K562 (cell line): Measurements from ENCODE around the gene PI4K2B. TPM values are rescaled to one million over a fixed set of nuclear protein-coding genes. Genes with fewer than 3 reads are reported as not detected.
"Not testable (repeated sequence)": the region's sequence is repeated elsewhere in the genome, so short reads cannot be mapped to it uniquely, and the experiment has no call there.

Experiments used
- ATAC-seq: fragments of 200-7000 bp; cut with Tn5 transposase; 3 replicates; pipeline ENCODE4 v1.9.1; 2020; ENCODE audit warnings: moderate library complexity
- BruUV-seq: library from RNA; stranded (reverse); fragments of 400-500 nt; replicated peaks from 2 replicates; lab custom pipeline; 2021; lab: Mats Ljungman, UMichigan
- CTCF ChIA-PET: fragments of 300-600 bp; formaldehyde crosslinking; extraction: SDS; loops from one replicate; lab custom pipeline; 2021; ENCODE audit warnings: low intra/inter-chr PET ratio; lab: Yijun Ruan, JAX
- POLR2A ChIA-PET: fragments of 300-600, 350-650 bp; sonication (Branson Sonifier 250); formaldehyde crosslinking; extraction: SDS; loops from one replicate; lab custom pipeline; 2021; ENCODE audit warnings: antibody characterized with exemption, inconsistent platforms; lab: Yijun Ruan, JAX
- DNase-seq, 4 experiments: peaks; one replicate each; pipeline versions ENCODE4 v3.0.0 to v3.0.0-alpha.2; 2011 to 2018; ENCODE audit warnings: low spot score in 3 of 4, mixed read lengths in 3 of 4; ENCODE audit errors: extremely low read depth in 1 of 4
- FAIRE-seq: peaks from 2 replicates; lab custom pipeline; 2011; peaks lifted over from hg19 to GRCh38; lab: Jason Lieb, UNC
- H2AFZ ChIP-seq: 2 replicates; pipeline ENCODE4 v1.6.0; 2011; ENCODE audit warnings: low read depth, low read length, control low read depth, inconsistent platforms
- H3K27ac ChIP-seq: fragments of 200-600 bp; 3 replicates; pipeline ENCODE4 v1.8.0; 2011; ENCODE audit warnings: low read depth, mild to moderate bottlenecking, control low read depth, inconsistent platforms, low read length, moderate library complexity, mixed read lengths; ENCODE audit errors: extremely low read depth
- H3K27me3 ChIP-seq, 2 experiments: fragments of 300-600 bp in 1 of 2; 2 replicates in 1 of 2; 3 replicates in 1 of 2; pipeline versions ENCODE4 v1.6.0 to v1.8.0; 2011; ENCODE audit warnings: inconsistent platforms in 2 of 2, low read length in 2 of 2, mild to moderate bottlenecking in 1 of 2, mixed read lengths in 1 of 2, moderate library complexity in 1 of 2; ENCODE audit not compliant: control insufficient read depth in 2 of 2, insufficient read depth in 2 of 2
- H3K36me3 ChIP-seq: fragments of 300-600 bp; 3 replicates; pipeline ENCODE4 v1.8.0; 2011; ENCODE audit warnings: mild to moderate bottlenecking, low read length, inconsistent platforms; ENCODE audit not compliant: control insufficient read depth, insufficient read depth
- H3K4me1 ChIP-seq, 2 experiments: fragments of 200-600 bp in 1 of 2; replicated peaks in 1 of 2; 2 replicates in 1 of 2; 3 replicates in 1 of 2; pipeline versions ENCODE4 v1.5.1 to v1.8.0; 2011; ENCODE audit warnings: inconsistent platforms in 2 of 2, low read length in 2 of 2, mild to moderate bottlenecking in 1 of 2, mixed read lengths in 1 of 2, moderate library complexity in 1 of 2; ENCODE audit not compliant: control insufficient read depth in 2 of 2, insufficient read depth in 2 of 2
- H3K4me2 ChIP-seq: 2 replicates; pipeline ENCODE4 v1.6.1; 2011; ENCODE audit warnings: low read length, control low read depth, inconsistent platforms, mixed read lengths; ENCODE audit not compliant: insufficient read depth
- H3K4me3 ChIP-seq: fragments of 200-600 bp; sonication (generic), shearing (Covaris generic); 2 replicates; pipeline ENCODE4 v1.5.1; 2016; ENCODE audit warnings: control low read depth, inconsistent platforms
- H3K79me2 ChIP-seq: fragments of 200-600 bp; 3 replicates; pipeline ENCODE4 v1.8.0; 2011; ENCODE audit warnings: low read length, inconsistent platforms; ENCODE audit not compliant: control insufficient read depth, insufficient read depth
- H3K9ac ChIP-seq, 2 experiments: 2 replicates each; pipeline versions ENCODE4 v1.6.0 to v1.6.1; 2011; ENCODE audit warnings: low read depth in 2 of 2, low read length in 2 of 2, control low read depth in 1 of 2, inconsistent platforms in 1 of 2, mild to moderate bottlenecking in 1 of 2, mixed read lengths in 1 of 2; ENCODE audit not compliant: insufficient read depth in 1 of 2
- H3K9me1 ChIP-seq: one replicate; pipeline ENCODE4 v1.6.0; 2011; ENCODE audit warnings: inconsistent platforms, mild to moderate bottlenecking, low read length, moderate library complexity; ENCODE audit not compliant: control insufficient read depth, insufficient read depth
- H3K9me3 ChIP-seq: replicated peaks from 2 replicates; pipeline ENCODE4 v1.5.1; 2011; ENCODE audit warnings: low read depth, low read length, inconsistent platforms; ENCODE audit not compliant: control insufficient read depth, insufficient read depth
- H4K20me1 ChIP-seq: replicated peaks from 2 replicates; pipeline ENCODE4 v1.6.1; 2011; ENCODE audit warnings: low read length, inconsistent platforms, mixed read lengths; ENCODE audit not compliant: control insufficient read depth, insufficient read depth
- DDX20 ChIP-seq: fragments of 450-650 bp; IDR thresholded peaks from 2 replicates; pipeline ENCODE4 v1.6.1; 2016; ENCODE audit warnings: missing genetic modification characterization, low read depth, mild to moderate bottlenecking, missing compliant biosample characterization, moderate library complexity
- ETS1 ChIP-seq: conservative IDR thresholded peaks from 2 replicates; pipeline ENCODE4 v1.6.1; 2011; ENCODE audit warnings: low read depth, mild to moderate bottlenecking, low read length; ENCODE audit not compliant: control insufficient read depth
- FOXJ2 ChIP-seq: fragments of 200-800 bp; sonication (Bioruptor generic); IDR thresholded peaks from 2 replicates; pipeline ENCODE4 v1.6.1; 2016; ENCODE audit warnings: missing genetic modification characterization, missing compliant biosample characterization
- KHSRP ChIP-seq: fragments of 450-650 bp; IDR thresholded peaks from 2 replicates; pipeline ENCODE4 v1.6.1; 2017
- MAFK ChIP-seq: IDR thresholded peaks from 2 replicates; pipeline ENCODE4 v1.6.1; 2011; ENCODE audit warnings: low read length, improper control_type of control experiment
- MCM7 ChIP-seq, 2 experiments: fragments of 450-650 bp; IDR thresholded peaks; 2 replicates each; pipeline ENCODE4 v1.6.1; 2016 to 2018
- MNT ChIP-seq, 2 experiments: fragments of 450-650 bp; conservative IDR thresholded peaks; 2 replicates each; pipeline ENCODE4 v1.6.1; 2017; ENCODE audit warnings: mild to moderate bottlenecking in 2 of 2, moderate library complexity in 2 of 2
- OTX1 ChIP-seq: fragments of 450-650 bp; formaldehyde crosslinking; IDR thresholded peaks from 2 replicates; pipeline ENCODE4 v1.4.0; 2022; ENCODE audit warnings: mild to moderate bottlenecking
- ZFP30 ChIP-seq: fragments of 250-450 bp; sonication (Bioruptor Pico); IDR thresholded peaks from 2 replicates; pipeline ENCODE4 v1.8.0; 2022; ENCODE audit warnings: moderate library complexity, mild to moderate bottlenecking, inconsistent platforms, borderline replicate concordance
- ZNF140 ChIP-seq: fragments of 250-450 bp; sonication (Bioruptor Pico); IDR thresholded peaks from 2 replicates; pipeline ENCODE4 v1.8.0; 2021; ENCODE audit warnings: moderate library complexity, mild to moderate bottlenecking, inconsistent platforms
- ZNF197 ChIP-seq: fragments of 200-800 bp; sonication (Bioruptor generic); IDR thresholded peaks from 2 replicates; pipeline ENCODE4 v1.6.1; 2016; ENCODE audit warnings: low read depth, missing genetic modification characterization, missing compliant biosample characterization
- WGBS: fragments of 100-300 bp; shearing (Covaris generic); methylation state at CpG from one replicate; pipeline ENCODE4 v1.1.6; 2016; ENCODE audit warnings: low coverage, mixed read lengths; ENCODE audit not compliant: insufficient coverage; ENCODE audit errors: missing lambda C conversion rate; 5-methylcytosine and 5-hydroxymethylcytosine counted together
- in situ Hi-C: fragments of 300-500 bp; cut with MboI; formaldehyde crosslinking; loops from 4 replicates; pipeline ENCODE4 v1.15.0; 2018; ENCODE audit warnings: inconsistent platforms, mixed read lengths
- intact Hi-C: fragments of 100-400 bp; cut with micrococcal nuclease; formaldehyde crosslinking; loops from 2 replicates; pipeline ENCODE4 v1.14.2; 2022
- polyA plus RNA-seq, 8 experiments: library from polyadenylated mRNA; depleted of rRNA in 4 of 8; stranded (reverse) in 5 of 8; unstranded in 3 of 8; fragments of >200 nt; fragmentation: Nextera tagmentation in 2 of 8; fragmentation: Illumina TruSeq in 1 of 8; extraction: Ambion mirVana in 2 of 8; extraction: Trizol in 1 of 8; gene quantifications; 2 replicates each; pipeline versions ENCODE4 v1.2.1 to v1.2.3, GENCODE V29; 2011 to 2014; ENCODE audit warnings: inconsistent platforms in 1 of 8, missing spikeins in 1 of 8
- total RNA-seq, 7 experiments: library from RNA; depleted of rRNA in 6 of 7; stranded (reverse); fragments of >200 nt in 6 of 7; fragmentation: Illumina TruSeq in 2 of 7; extraction: Trizol in 2 of 7; gene quantifications; 2 replicates each; pipeline versions ENCODE4 v1.2.1 to v1.2.3, GENCODE V29; 2011 to 2021; ENCODE audit warnings: low replicate concordance in 1 of 7
- TF ChIP-seq, protein P1 (sequence below), 2 experiments: fragments of 450-650 bp in 1 of 2; sonication (generic) in 1 of 2; formaldehyde crosslinking in 1 of 2; IDR thresholded peaks in 1 of 2; conservative IDR thresholded peaks in 1 of 2; 2 replicates each; pipeline versions ENCODE4 v1.6.1 to v1.8.1; 2016 to 2023; ENCODE audit warnings: mild to moderate bottlenecking in 2 of 2, moderate library complexity in 2 of 2, inconsistent platforms in 1 of 2, missing genetic modification reagents in 1 of 2

The PI4K2B gene
- total and polyA plus RNA-seq, 9 of the 15 experiments (the other 6 are each of a cell fraction or from before 2014, with no cell fraction given): 4.5 to 21.4 (median 16.5) TPM

DNA sequence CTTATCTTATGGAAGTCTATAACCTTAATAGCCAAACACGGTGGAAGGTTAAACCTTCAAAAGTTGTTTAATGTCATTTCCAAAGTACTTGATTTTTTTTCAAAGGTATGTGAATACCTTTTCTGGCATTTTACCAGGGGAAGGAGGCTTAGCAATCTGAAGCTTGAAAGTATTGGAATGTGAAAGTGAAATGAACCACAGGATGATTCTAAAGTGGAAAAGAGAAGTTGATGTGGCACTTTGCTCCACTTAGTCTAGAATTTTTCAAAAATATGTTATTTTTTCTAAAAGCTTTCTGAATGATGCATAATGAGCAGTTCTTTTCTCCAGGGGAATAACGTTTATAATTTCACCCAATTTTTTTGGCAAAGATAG lies 19.2 kb downstream of the PI4K2B start:
- Histone ChIP-seq H3K4me2 (no peak overlapping the region), H3K4me3 (no peak overlapping the region), H3K4me1 (peaks cover 0 to 11% of the 10 kb centered on the region in 2 experiments; a peak in 3 of 5 replicates), H3K27me3 (no peaks in the 10 kb centered on the region), H2AFZ (no peak overlapping the region), H4K20me1 (no peaks in the 10 kb centered on the region), H3K79me2 (peaks cover 20% of the 10 kb centered on the region), H3K9ac (no peak overlapping the region), H3K9me3 (no peaks in the 10 kb centered on the region), H3K9me1 (no peaks in the 10 kb centered on the region), H3K36me3 (peaks cover 30% of the 10 kb centered on the region; the same call in 2 of the 3 replicates), H3K27ac (no peak overlapping the region)
- intact Hi-C loops (no loop called here), in situ Hi-C loops (no loop called here)
- ChIA-PET POLR2A (no interaction called here), CTCF (no interaction called here)
- BruUV-seq: no TSS peak
- 26% methylated on average over 2 of the region's 2 CpGs for WGBS
- no peak for TF ChIP-seq FOXJ2 (tag)
- TF ChIP-seq ZNF140 (CRISPR knock-in tag): no peak
- no peak for TF ChIP-seq ZNF197
- TF ChIP-seq KHSRP: no peak
- TF ChIP-seq DDX20 (tag): no peak
- TF ChIP-seq ZFP30 (CRISPR knock-in tag): no peak
- TF ChIP-seq MCM7 (IDR thresholded peaks at IDR 0.05): no peak
- TF ChIP-seq MNT (conservative IDR thresholded peaks at IDR 0.05): no peak
- no peak for TF ChIP-seq ETS1
- no peak for TF ChIP-seq OTX1 (CRISPR knock-in tag)
- TF ChIP-seq, protein P1, sequence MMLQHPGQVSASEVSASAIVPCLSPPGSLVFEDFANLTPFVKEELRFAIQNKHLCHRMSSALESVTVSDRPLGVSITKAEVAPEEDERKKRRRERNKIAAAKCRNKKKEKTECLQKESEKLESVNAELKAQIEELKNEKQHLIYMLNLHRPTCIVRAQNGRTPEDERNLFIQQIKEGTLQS (IDR thresholded peaks at IDR 0.05): no peak
- TF ChIP-seq, protein P1 (CRISPR knock-in tag; conservative IDR thresholded peaks at IDR 0.05): no peak
- no peak for TF ChIP-seq MAFK
- DNase-seq: no peak
- no peak for FAIRE-seq
- ATAC-seq: no peak

- H3K4me3 ChIP-seq, ATAC-seq, in situ Hi-C loops, H3K9me1 ChIP-seq, CTCF ChIA-PET, BruUV-seq, DNase-seq, H3K4me2 ChIP-seq, H3K27me3 ChIP-seq, H2AFZ ChIP-seq, FAIRE-seq, H3K9me3 ChIP-seq, H3K9ac ChIP-seq, POLR2A ChIA-PET, H3K27ac ChIP-seq, intact Hi-C loops, H4K20me1 ChIP-seq: not testable (repeated sequence)
- Histone ChIP-seq H3K36me3 (peaks cover 30% of the 10 kb centered on the region; the same call in 2 of the 3 replicates), H3K4me1 (peaks cover 0 to 11% of the 10 kb centered on the region in 2 experiments; a peak in 2 of 5 replicates), H3K79me2 (peaks cover 16% of the 10 kb centered on the region)
- 88% methylated on average over 12 of the region's 12 CpGs for WGBS
Observed at GRCh38 chr4:25253786-25254185, 20.0 kb downstream of the PI4K2B start.
